Gastroesophageal sphincter (tissue), 4 donors: ENCODE measurements around the gene RELT. TPM values are rescaled to one million over a fixed set of nuclear protein-coding genes. Genes with fewer than 3 reads are reported as not detected.

ENCODE experiments used
- ATAC-seq: fragments of 150-250 bp; one replicate; pipeline ENCODE4 v1.9.1; 2016; ENCODE audit warnings: mild to moderate bottlenecking, moderate library complexity
- H3K27ac ChIP-seq, 4 donors: fragments of 200-600 bp; sonication (generic) in 3 of 4; 1 replicate in 3 of 4; 2 replicates in 1 of 4; pipeline ENCODE4 v1.5.1; 2016 to 2019
- H3K27me3 ChIP-seq: fragments of 200-600 bp; sonication (generic); one replicate; pipeline ENCODE4 v1.5.1; 2019
- H3K36me3 ChIP-seq, 2 donors: fragments of 200-600 bp; sonication (generic); one replicate each; pipeline ENCODE4 v1.5.1; 2019; ENCODE audit warnings: control low read depth in 1 of 2
- H3K4me1 ChIP-seq, 3 donors: fragments of 200-600 bp; sonication (generic); 1 replicate in 2 of 3; 2 replicates in 1 of 3; pipeline ENCODE4 v1.5.1; 2016 to 2019; ENCODE audit warnings: control low read depth in 2 of 3
- H3K4me3 ChIP-seq, 2 donors: fragments of 200-600 bp; sonication (generic); one replicate each; pipeline ENCODE4 v1.5.1; 2019; ENCODE audit warnings: mild to moderate bottlenecking in 1 of 2, moderate library complexity in 1 of 2
- H3K9me3 ChIP-seq, 3 donors: fragments of 200-600 bp; sonication (generic); one replicate each; pipeline ENCODE4 v1.5.1; 2017 to 2019; ENCODE audit warnings: control low read depth in 2 of 3
- CTCF ChIP-seq, 4 experiments: fragments of 200-600 bp in 2 of 4; fragments of 450-650 bp in 2 of 4; sonication (generic) in 1 of 4; IDR thresholded peaks; one replicate each; pipeline ENCODE4 v1.5.1; 2017 to 2019; ENCODE audit warnings: antibody characterized with exemption in 4 of 4, mild to moderate bottlenecking in 2 of 4, moderate library complexity in 2 of 4
- EP300 ChIP-seq: sonication (generic); formaldehyde crosslinking; IDR thresholded peaks from one replicate; pipeline ENCODE4 v1.6.1; 2017; ENCODE audit warnings: antibody characterized with exemption, mild to moderate bottlenecking
- POLR2A ChIP-seq, 2 donors: fragments of 450-650 bp; IDR thresholded peaks; one replicate each; pipeline ENCODE4 v1.6.1; 2017; ENCODE audit warnings: antibody characterized with exemption in 2 of 2, mild to moderate bottlenecking in 2 of 2, moderate library complexity in 1 of 2
- POLR2AphosphoS5 ChIP-seq: sonication (generic); formaldehyde crosslinking; IDR thresholded peaks from one replicate; pipeline ENCODE4 v1.6.1; 2017; ENCODE audit warnings: antibody characterized with exemption
- WGBS, 2 donors: methylation state at CpG; one replicate each; pipeline ENCODE4 v1.1.5; 2018; ENCODE audit warnings: low coverage in 1 of 2; 5-methylcytosine and 5-hydroxymethylcytosine counted together
- total RNA-seq, 4 donors: library from RNA; depleted of rRNA; stranded (reverse); fragments of >200 nt; gene quantifications; one replicate each; pipeline ENCODE4 v1.1.0, GENCODE V29; 2016

The RELT gene
- total RNA-seq, 4 donors from 2014 or later = 2.3 to 5.7 (median 3.5) TPM

- no peaks in the 10 kb centered on the region for H3K27me3 ChIP-seq
- H3K36me3 ChIP-seq = peaks cover 0 to 26% of the 10 kb centered on the region in 2 donors
- H3K9me3 ChIP-seq = no peaks in the 10 kb centered on the region
- 75 to 93% methylated on average over 4 of the region's 4 CpGs for WGBS, 2 donors
- H3K4me1 ChIP-seq = peaks cover 0 to 22% (median 9%) of the 10 kb centered on the region in 3 donors
- ATAC-seq = no peak
- TF ChIP-seq POLR2A (IDR thresholded peaks at IDR 0.05) (no peak), CTCF (IDR thresholded peaks at IDR 0.05) (no peak), POLR2AphosphoS5 (no peak), EP300 (no peak)
- H3K27ac ChIP-seq = peak overlapping the region in 1 of 4 donors; percentile 35
- no peak overlapping the region for H3K4me3 ChIP-seq
These were observed 39.8 kb downstream of the RELT start for GRCh38 chr11:73415854-73416615.

- peaks cover 0 to 20% of the 10 kb centered on the region in 2 donors for H3K36me3 ChIP-seq
- WGBS, 2 donors = 100% methylated on average over 2 of the region's 2 CpGs; no CpG with 5 or more reads in 1 of the 2 donors
- no peak overlapping the region for H3K27ac ChIP-seq
- H3K9me3 ChIP-seq = no peaks in the 10 kb centered on the region
- no peak for TF ChIP-seq EP300
- TF ChIP-seq POLR2A (IDR thresholded peaks at IDR 0.05) = no peak
- no peak for TF ChIP-seq POLR2AphosphoS5
- TF ChIP-seq CTCF (IDR thresholded peaks at IDR 0.05) = no peak
- H3K4me3 ChIP-seq = no peak overlapping the region
- no peaks in the 10 kb centered on the region for H3K27me3 ChIP-seq
- ATAC-seq = no peak
- H3K4me1 ChIP-seq = peaks cover 0 to 22% (median 9%) of the 10 kb centered on the region in 3 donors
These were observed 40.6 kb downstream of the RELT start for GRCh38 chr11:73416786-73417185.

- no peaks in the 10 kb centered on the region for H3K27me3 ChIP-seq
- peaks cover 0 to 20% of the 10 kb centered on the region in 2 donors for H3K36me3 ChIP-seq
- H3K4me1 ChIP-seq = peaks cover 0 to 9% (median 2%) of the 10 kb centered on the region in 3 donors
- TF ChIP-seq EP300 (no peak), POLR2AphosphoS5 (no peak), CTCF (IDR thresholded peaks at IDR 0.05) (no peak), POLR2A (IDR thresholded peaks at IDR 0.05) (no peak)
- no peak overlapping the region for H3K27ac ChIP-seq
- no peak for ATAC-seq
- no peak overlapping the region for H3K4me3 ChIP-seq
- H3K9me3 ChIP-seq = no peaks in the 10 kb centered on the region
These were observed 43.9 kb downstream of the RELT start for GRCh38 chr11:73420136-73420535.

- no peak for TF ChIP-seq POLR2AphosphoS5
- TF ChIP-seq EP300 = no peak
- no peak for TF ChIP-seq POLR2A (IDR thresholded peaks at IDR 0.05)
- TF ChIP-seq CTCF (IDR thresholded peaks at IDR 0.05) = no peak
- WGBS, 2 donors = 83 to 96% methylated on average over 1 to 2 of the region's 4 CpGs
- ATAC-seq = no peak
- Histone ChIP-seq H3K36me3 (peaks cover 0 to 16% of the 10 kb centered on the region in 2 donors), H3K4me1 (peaks cover 0 to 15% (median 0%) of the 10 kb centered on the region in 3 donors), H3K4me3 (no peak overlapping the region), H3K9me3 (no peaks in the 10 kb centered on the region), H3K27me3 (no peaks in the 10 kb centered on the region), H3K27ac (no peak overlapping the region)
These were observed 46.7 kb downstream of the RELT start for GRCh38 chr11:73422886-73423285.

- Histone ChIP-seq H3K4me1 (peaks cover 0 to 15% (median 0%) of the 10 kb centered on the region in 3 donors), H3K9me3 (no peaks in the 10 kb centered on the region), H3K27me3 (no peaks in the 10 kb centered on the region), H3K4me3 (no peak overlapping the region), H3K27ac (no peak overlapping the region), H3K36me3 (peaks cover 0 to 9% of the 10 kb centered on the region in 2 donors)
- TF ChIP-seq POLR2A (IDR thresholded peaks at IDR 0.05) = no peak
- no peak for TF ChIP-seq EP300
- no peak for TF ChIP-seq CTCF (IDR thresholded peaks at IDR 0.05)
- TF ChIP-seq POLR2AphosphoS5 = no peak
- 90 to 92% methylated on average over 3 of the region's 3 CpGs for WGBS, 2 donors
- ATAC-seq = no peak
These were observed 47.3 kb downstream of the RELT start for GRCh38 chr11:73423506-73423905.
